HG03196 (cell line): ENCODE measurements around the gene EXT2.

Experiments used
- ATAC-seq: cut with Tn5 transposase; IDR thresholded peaks from one replicate; pipeline ENCODE4 v1.9.1; 2021; ENCODE audit not compliant: unreplicated experiment

EXT2 gene

GRCh38 chr11:44130751-44131150 is 35.3 kb downstream of the EXT2 start:
- ATAC-seq, result no peak

GRCh38 chr11:44133335-44133946 is 38.0 kb downstream of the EXT2 start:
- ATAC-seq, result no peak

GRCh38 chr11:44134625-44135024 is 39.1 kb downstream of the EXT2 start:
- ATAC-seq, result no peak

GRCh38 chr11:44136176-44136945 is 40.9 kb downstream of the EXT2 start:
- ATAC-seq, result no peak

- no peak for ATAC-seq
These were observed 41.6 kb downstream of the EXT2 start for GRCh38 chr11:44137057-44137456.

- no peak for ATAC-seq
These were observed 42.8 kb downstream of the EXT2 start for GRCh38 chr11:44138286-44138685.

GRCh38 chr11:44138980-44139379 is 43.5 kb downstream of the EXT2 start:
- no peak for ATAC-seq

GRCh38 chr11:44139565-44140330 is 44.3 kb downstream of the EXT2 start:
- ATAC-seq, result no peak

- ATAC-seq, result no peak
These were observed 44.9 kb downstream of the EXT2 start for GRCh38 chr11:44140372-44140771.

GRCh38 chr11:44140805-44141204 is 45.3 kb downstream of the EXT2 start:
- ATAC-seq, result no peak

GRCh38 chr11:44143987-44144909 is 48.8 kb downstream of the EXT2 start:
- no peak for ATAC-seq

- ATAC-seq, result no peak
These were observed 49.7 kb downstream of the EXT2 start for GRCh38 chr11:44145011-44145775.

- no peak for ATAC-seq
These were observed 51.5 kb downstream of the EXT2 start for GRCh38 chr11:44146931-44147330.

GRCh38 chr11:44147751-44148150 is 52.3 kb downstream of the EXT2 start:
- ATAC-seq, result no peak

- no peak for ATAC-seq
These were observed 54.2 kb downstream of the EXT2 start for GRCh38 chr11:44149651-44150050.

- no peak for ATAC-seq
These were observed 54.9 kb downstream of the EXT2 start for GRCh38 chr11:44150401-44150800.

- no peak for ATAC-seq
These were observed 61.5 kb downstream of the EXT2 start for GRCh38 chr11:44157019-44157418.

- no peak for ATAC-seq
These were observed 62.9 kb downstream of the EXT2 start for GRCh38 chr11:44158384-44158783.

- ATAC-seq, result peak; percentile 45
These were observed 64.6 kb downstream of the EXT2 start for GRCh38 chr11:44159848-44160721.
